Transverse colon (tissue), 4 donors: ENCODE measurements around the gene MGAT5B. TPM values are rescaled to one million over a fixed set of nuclear protein-coding genes. Genes with fewer than 3 reads are reported as not detected.

Source experiments
- DNase-seq: peaks from one replicate; pipeline ENCODE4 v3.0.0-alpha.2; 2019
- H3K27ac ChIP-seq, 4 donors: fragments of 200-600 bp; sonication (generic); 2 replicates each; pipeline ENCODE4 v1.5.1; 2016 to 2018; ENCODE audit warnings: inconsistent platforms in 4 of 4
- H3K27me3 ChIP-seq: fragments of 200-600 bp; sonication (generic); 2 replicates; pipeline ENCODE4 v1.5.1; 2017; ENCODE audit warnings: inconsistent platforms
- H3K36me3 ChIP-seq, 4 donors: fragments of 200-600 bp; sonication (generic); 2 replicates each; pipeline ENCODE4 v1.5.1; 2017 to 2019; ENCODE audit warnings: inconsistent platforms in 4 of 4
- H3K4me1 ChIP-seq, 4 donors: fragments of 200-600 bp; sonication (generic); 2 replicates each; pipeline ENCODE4 v1.5.1; 2017 to 2020; ENCODE audit warnings: inconsistent platforms in 4 of 4
- H3K4me3 ChIP-seq, 4 donors: fragments of 200-600 bp; sonication (generic); 1 replicate in 1 of 4; 2 replicates in 3 of 4; pipeline versions ENCODE4 v1.5.1 to v1.6.1; 2017 to 2019; ENCODE audit warnings: inconsistent platforms in 4 of 4
- H3K9me3 ChIP-seq, 2 donors: fragments of 200-600 bp; sonication (generic); 2 replicates each; pipeline ENCODE4 v1.5.1; 2017 to 2019; ENCODE audit warnings: inconsistent platforms in 2 of 2
- EP300 ChIP-seq: sonication (generic); formaldehyde crosslinking; IDR thresholded peaks from one replicate; pipeline ENCODE4 v1.6.1; 2017; ENCODE audit warnings: antibody characterized with exemption, low read depth
- POLR2A ChIP-seq: fragments of 450-650 bp; IDR thresholded peaks from one replicate; pipeline ENCODE4 v1.6.1; 2016; ENCODE audit warnings: antibody characterized with exemption, mild to moderate bottlenecking, moderate library complexity
- POLR2AphosphoS5 ChIP-seq, 3 donors: sonication (generic); formaldehyde crosslinking; IDR thresholded peaks; one replicate each; pipeline ENCODE4 v1.6.1; 2016; ENCODE audit warnings: antibody characterized with exemption in 3 of 3
- WGBS, 2 donors: methylation state at CpG; one replicate each; pipeline ENCODE4 v1.1.5; 2018; ENCODE audit warnings: low coverage in 1 of 2; 5-methylcytosine and 5-hydroxymethylcytosine counted together
- in situ Hi-C, 4 donors: fragments of 200-750 bp; cut with MboI; loops; one replicate each; pipeline versions ENCODE4 v1.15.0 to v1.15.1; 2017; ENCODE audit warnings: low sequenced_read_pairs in 3 of 4, low pct_ligation_motif_present in 1 of 4, low pct_unique_long_range_greater_than_20kb in 1 of 4
- intact Hi-C: fragments of 100-400 bp; cut with DNase I; formaldehyde crosslinking; loops from one replicate; pipeline ENCODE4 v1.15.1; 2023; ENCODE audit warnings: low total_unique reads
- total RNA-seq, 4 donors: library from RNA; depleted of rRNA; stranded (reverse); fragments of >200 nt; gene quantifications; one replicate each; pipeline ENCODE4 v1.1.0, GENCODE V29; 2016
- TF ChIP-seq, protein P1 (sequence below), 5 experiments: fragments of 200-600 bp in 3 of 5; fragments of 450-650 bp in 2 of 5; sonication (generic) in 3 of 5; IDR thresholded peaks; 1 replicate in 2 of 5; 2 replicates in 3 of 5; pipeline ENCODE4 v1.5.1; 2016 to 2017; ENCODE audit warnings: antibody characterized with exemption in 5 of 5, inconsistent platforms in 3 of 5, mild to moderate bottlenecking in 2 of 5, moderate library complexity in 1 of 5

Gene MGAT5B
- total RNA-seq, 4 donors from 2014 or later = not detected

DNA sequence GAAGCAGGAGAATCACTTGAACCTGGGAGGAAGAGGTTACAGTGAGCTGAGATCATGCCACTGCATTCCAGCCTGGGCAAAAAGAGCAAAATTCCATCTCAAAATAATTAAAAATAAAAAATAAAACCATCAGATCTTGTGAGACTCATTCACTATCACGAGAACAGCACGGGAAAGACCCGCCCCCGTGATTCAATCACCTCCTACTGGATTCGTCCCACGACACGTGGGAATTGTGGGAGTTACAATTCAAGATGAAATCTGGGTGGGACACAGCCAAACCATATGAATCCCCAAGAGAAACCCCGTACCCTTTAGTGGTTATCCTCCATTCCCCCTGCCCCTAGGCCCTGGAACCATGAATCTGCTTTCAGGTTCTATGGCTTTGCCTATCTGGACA, 15.4 kb upstream of the MGAT5B start:
- TF ChIP-seq POLR2A (no peak), EP300 (no peak), POLR2AphosphoS5 (IDR thresholded peaks at IDR 0.05) (no peak)
- TF ChIP-seq, protein P1, sequence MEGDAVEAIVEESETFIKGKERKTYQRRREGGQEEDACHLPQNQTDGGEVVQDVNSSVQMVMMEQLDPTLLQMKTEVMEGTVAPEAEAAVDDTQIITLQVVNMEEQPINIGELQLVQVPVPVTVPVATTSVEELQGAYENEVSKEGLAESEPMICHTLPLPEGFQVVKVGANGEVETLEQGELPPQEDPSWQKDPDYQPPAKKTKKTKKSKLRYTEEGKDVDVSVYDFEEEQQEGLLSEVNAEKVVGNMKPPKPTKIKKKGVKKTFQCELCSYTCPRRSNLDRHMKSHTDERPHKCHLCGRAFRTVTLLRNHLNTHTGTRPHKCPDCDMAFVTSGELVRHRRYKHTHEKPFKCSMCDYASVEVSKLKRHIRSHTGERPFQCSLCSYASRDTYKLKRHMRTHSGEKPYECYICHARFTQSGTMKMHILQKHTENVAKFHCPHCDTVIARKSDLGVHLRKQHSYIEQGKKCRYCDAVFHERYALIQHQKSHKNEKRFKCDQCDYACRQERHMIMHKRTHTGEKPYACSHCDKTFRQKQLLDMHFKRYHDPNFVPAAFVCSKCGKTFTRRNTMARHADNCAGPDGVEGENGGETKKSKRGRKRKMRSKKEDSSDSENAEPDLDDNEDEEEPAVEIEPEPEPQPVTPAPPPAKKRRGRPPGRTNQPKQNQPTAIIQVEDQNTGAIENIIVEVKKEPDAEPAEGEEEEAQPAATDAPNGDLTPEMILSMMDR (IDR thresholded peaks at IDR 0.05) = no peak
- Histone ChIP-seq H3K27me3 (peaks cover 44% of the 10 kb centered on the region), H3K27ac (no peak overlapping the region), H3K4me3 (no peak overlapping the region), H3K4me1 (no peaks in the 10 kb centered on the region), H3K9me3 (no peaks in the 10 kb centered on the region), H3K36me3 (no peaks in the 10 kb centered on the region)
- intact Hi-C loops = no loop called here
- in situ Hi-C loops = loop anchor here in 2 of 4 donors (25.0 kb wide), 1 partner anchor 409 kb away; no protein-coding TSS in a partner anchor
- no peak for DNase-seq
- 64 to 67% methylated on average over 3 to 8 of the region's 8 CpGs for WGBS, 2 donors

DNA sequence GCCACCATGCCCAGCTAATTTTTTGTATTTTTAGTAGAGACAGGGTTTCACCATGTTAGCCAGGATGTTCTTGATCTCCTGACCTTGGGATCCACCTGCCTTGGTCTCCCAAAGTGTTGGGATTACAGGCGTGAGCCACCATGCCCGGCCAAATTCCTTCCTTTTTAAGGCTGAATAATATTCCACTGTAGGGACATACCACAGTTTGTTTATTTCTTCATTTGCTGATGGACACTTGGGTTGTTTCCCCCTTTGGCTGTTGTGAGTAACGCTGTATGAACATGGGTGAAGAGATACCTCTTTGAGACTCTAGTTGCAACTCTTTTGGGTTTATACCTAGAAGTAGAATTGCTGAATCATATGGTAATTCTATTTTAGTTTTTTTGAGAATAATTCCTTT, 13.1 kb upstream of the MGAT5B start:
- WGBS, 2 donors = 82 to 95% methylated on average over 3 of the region's 3 CpGs
- Histone ChIP-seq H3K27me3 (peaks cover 43% of the 10 kb centered on the region), H3K4me3 (no peak overlapping the region), H3K4me1 (no peaks in the 10 kb centered on the region), H3K36me3 (no peaks in the 10 kb centered on the region), H3K9me3 (no peaks in the 10 kb centered on the region), H3K27ac (no peak overlapping the region)
- DNase-seq = no peak
- TF ChIP-seq EP300 (no peak), POLR2AphosphoS5 (IDR thresholded peaks at IDR 0.05) (no peak), POLR2A (no peak)
- TF ChIP-seq, protein P1 (IDR thresholded peaks at IDR 0.05) = no peak
- in situ Hi-C loops (loop anchor here in 2 of 4 donors (25.0 kb wide), 1 partner anchor 407 kb away; no protein-coding TSS in a partner anchor), intact Hi-C loops (no loop called here)

DNA sequence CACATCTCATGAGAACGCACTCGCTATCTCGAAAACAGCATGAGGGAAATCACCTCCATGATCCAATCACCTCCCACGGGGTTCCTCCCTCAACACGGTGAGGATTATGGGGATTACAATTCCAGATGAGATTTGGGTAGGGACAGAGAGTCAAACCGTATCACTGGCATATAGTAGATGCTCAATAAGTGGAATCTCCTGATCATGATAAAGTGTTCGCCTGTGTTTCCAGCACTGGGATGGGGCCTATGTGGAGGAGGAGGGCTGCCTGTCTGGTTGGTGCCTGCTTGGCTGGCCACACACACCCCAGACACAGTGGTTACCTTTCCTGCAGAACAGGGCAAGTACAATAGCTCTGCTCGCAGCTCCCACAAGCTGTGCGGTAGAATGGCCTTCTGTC, 6.1 kb upstream of the MGAT5B start:
- intact Hi-C loops = no loop called here
- TF ChIP-seq EP300 = no peak
- TF ChIP-seq POLR2AphosphoS5 (IDR thresholded peaks at IDR 0.05) = no peak
- TF ChIP-seq POLR2A = no peak
- no peak for DNase-seq
- WGBS, 2 donors = 90 to 91% methylated on average over 8 to 9 of the region's 9 CpGs
- Histone ChIP-seq H3K27me3 (peaks cover 32% of the 10 kb centered on the region), H3K27ac (no peak overlapping the region), H3K4me1 (no peaks in the 10 kb centered on the region), H3K36me3 (no peaks in the 10 kb centered on the region), H3K9me3 (no peaks in the 10 kb centered on the region), H3K4me3 (no peak overlapping the region)
- in situ Hi-C loops = loop anchor here (5.0 to 25.0 kb wide), 4 partner anchors 183 to 400 kb away; no protein-coding TSS in a partner anchor

DNA sequence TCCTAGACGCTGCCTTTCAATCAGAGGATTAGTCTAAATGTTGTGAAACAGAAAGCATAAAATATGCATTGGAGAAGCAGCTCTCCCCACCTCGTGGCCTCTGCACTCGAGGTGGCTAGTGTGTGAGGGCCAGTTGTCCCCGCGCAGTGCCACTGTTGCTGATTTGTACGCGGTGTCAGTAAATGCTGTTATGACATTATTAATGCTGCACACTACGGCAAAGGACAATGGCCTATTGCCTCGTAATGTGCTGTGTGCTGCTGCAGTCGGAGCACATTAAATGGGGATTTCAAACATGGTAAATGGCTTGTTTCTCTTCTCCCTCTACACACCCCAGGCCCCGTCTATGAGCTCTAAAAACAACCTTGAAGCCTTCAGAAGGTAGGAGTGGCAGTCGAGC, 5.7 kb upstream of the MGAT5B start:
- no peak for DNase-seq
- Histone ChIP-seq H3K4me3 (no peak overlapping the region), H3K27me3 (peaks cover 37% of the 10 kb centered on the region), H3K27ac (no peak overlapping the region), H3K4me1 (no peaks in the 10 kb centered on the region), H3K9me3 (no peaks in the 10 kb centered on the region), H3K36me3 (no peaks in the 10 kb centered on the region)
- 38 to 77% methylated on average over 1 to 12 of the region's 12 CpGs for WGBS, 2 donors
- TF ChIP-seq POLR2A = no peak
- TF ChIP-seq, protein P1 (IDR thresholded peaks at IDR 0.05) = no peak
- TF ChIP-seq POLR2AphosphoS5 (IDR thresholded peaks at IDR 0.05) = no peak
- no peak for TF ChIP-seq EP300
- intact Hi-C loops = no loop called here
- in situ Hi-C loops = loop anchor here (5.0 to 25.0 kb wide), 4 partner anchors 182 to 400 kb away; no protein-coding TSS in a partner anchor

DNA sequence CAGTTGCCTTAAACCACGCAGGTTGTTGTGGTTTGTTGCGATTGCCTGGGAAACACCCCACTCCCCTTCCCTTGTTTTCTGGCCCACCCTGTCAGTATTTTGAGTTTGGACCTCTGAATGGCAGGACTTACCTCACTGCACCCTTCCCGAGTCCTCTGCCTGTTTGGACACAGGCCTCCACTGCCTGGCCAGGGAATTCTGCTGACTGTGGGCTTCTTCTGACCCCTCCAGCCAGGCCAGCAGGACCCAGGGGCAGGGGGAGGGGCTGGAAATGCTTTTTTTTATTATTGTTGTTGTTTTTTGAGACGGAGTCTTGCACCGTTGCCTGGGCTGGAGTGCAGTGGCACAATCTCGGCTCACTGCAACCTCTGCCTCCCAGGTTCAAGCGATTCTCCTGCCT, 4.2 kb upstream of the MGAT5B start:
- in situ Hi-C loops = loop anchor here (5.0 to 25.0 kb wide), 4 partner anchors 181 to 398 kb away; no protein-coding TSS in a partner anchor
- TF ChIP-seq POLR2A = no peak
- TF ChIP-seq, protein P1 (IDR thresholded peaks at IDR 0.05) = no peak
- TF ChIP-seq POLR2AphosphoS5 (IDR thresholded peaks at IDR 0.05) = no peak
- no peak for TF ChIP-seq EP300
- H3K4me3 ChIP-seq = no peak overlapping the region
- intact Hi-C loops = no loop called here
- no peaks in the 10 kb centered on the region for H3K36me3 ChIP-seq
- WGBS, 2 donors = 80% methylated on average over 7 of the region's 7 CpGs; no CpG with 5 or more reads in 1 of the 2 donors
- H3K27me3 ChIP-seq = peaks cover 47% of the 10 kb centered on the region
- peaks cover 3 to 8% (median 6%) of the 10 kb centered on the region in 4 donors for H3K4me1 ChIP-seq
- DNase-seq = no peak
- H3K9me3 ChIP-seq = no peaks in the 10 kb centered on the region
- no peak overlapping the region for H3K27ac ChIP-seq
